Measurements from ENCODE around the gene SRM. TPM values are rescaled to one million over a fixed set of nuclear protein-coding genes. Genes with fewer than 3 reads are reported as not detected.

The SRM gene
- total and polyA plus RNA-seq, 11 donors = 29.9 to 162 (median 54.7) TPM

DNA sequence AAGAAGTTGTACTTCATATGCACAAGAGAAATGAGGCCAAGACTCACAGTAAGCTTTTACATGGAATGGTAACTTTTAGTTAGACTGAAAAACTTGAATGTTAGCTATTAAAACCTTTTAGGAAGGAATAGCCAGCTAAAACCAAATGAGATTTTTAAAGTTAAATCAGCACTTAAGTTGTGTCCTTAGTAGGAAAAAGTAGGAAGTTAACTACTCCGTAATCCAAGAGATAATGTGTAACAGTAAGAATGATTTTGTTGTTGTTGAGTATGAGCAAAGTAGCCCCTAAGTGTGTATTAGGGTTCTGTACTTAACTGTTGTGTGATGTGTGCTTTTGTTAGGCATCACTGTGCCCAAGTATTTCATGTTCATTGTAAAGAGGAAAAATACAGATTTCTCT, 34.2 kb downstream of the SRM start:
- ATAC-seq = no peak
- intact Hi-C loops (cut with DNase I) = no loop called here
- DNase-seq = no peak
- Histone ChIP-seq H3K27ac (no peak overlapping the region), H3K9me3 (no peaks in the 10 kb centered on the region), H3K27me3 (no peaks in the 10 kb centered on the region), H3K4me3 (no peak overlapping the region), H3K36me3 (peaks cover 5 to 92% (median 81%) of the 10 kb centered on the region in 9 donors), H3K4me1 (no peaks in the 10 kb centered on the region)
- WGBS, 4 donors = 88 to 95% (median 93%) methylated on average over 1 of the region's 1 CpG
- TF ChIP-seq, protein P1, sequence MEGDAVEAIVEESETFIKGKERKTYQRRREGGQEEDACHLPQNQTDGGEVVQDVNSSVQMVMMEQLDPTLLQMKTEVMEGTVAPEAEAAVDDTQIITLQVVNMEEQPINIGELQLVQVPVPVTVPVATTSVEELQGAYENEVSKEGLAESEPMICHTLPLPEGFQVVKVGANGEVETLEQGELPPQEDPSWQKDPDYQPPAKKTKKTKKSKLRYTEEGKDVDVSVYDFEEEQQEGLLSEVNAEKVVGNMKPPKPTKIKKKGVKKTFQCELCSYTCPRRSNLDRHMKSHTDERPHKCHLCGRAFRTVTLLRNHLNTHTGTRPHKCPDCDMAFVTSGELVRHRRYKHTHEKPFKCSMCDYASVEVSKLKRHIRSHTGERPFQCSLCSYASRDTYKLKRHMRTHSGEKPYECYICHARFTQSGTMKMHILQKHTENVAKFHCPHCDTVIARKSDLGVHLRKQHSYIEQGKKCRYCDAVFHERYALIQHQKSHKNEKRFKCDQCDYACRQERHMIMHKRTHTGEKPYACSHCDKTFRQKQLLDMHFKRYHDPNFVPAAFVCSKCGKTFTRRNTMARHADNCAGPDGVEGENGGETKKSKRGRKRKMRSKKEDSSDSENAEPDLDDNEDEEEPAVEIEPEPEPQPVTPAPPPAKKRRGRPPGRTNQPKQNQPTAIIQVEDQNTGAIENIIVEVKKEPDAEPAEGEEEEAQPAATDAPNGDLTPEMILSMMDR (IDR thresholded peaks at IDR 0.05) = no peak
- TF ChIP-seq POLR2A (IDR thresholded peaks at IDR 0.05) = no peak

DNA sequence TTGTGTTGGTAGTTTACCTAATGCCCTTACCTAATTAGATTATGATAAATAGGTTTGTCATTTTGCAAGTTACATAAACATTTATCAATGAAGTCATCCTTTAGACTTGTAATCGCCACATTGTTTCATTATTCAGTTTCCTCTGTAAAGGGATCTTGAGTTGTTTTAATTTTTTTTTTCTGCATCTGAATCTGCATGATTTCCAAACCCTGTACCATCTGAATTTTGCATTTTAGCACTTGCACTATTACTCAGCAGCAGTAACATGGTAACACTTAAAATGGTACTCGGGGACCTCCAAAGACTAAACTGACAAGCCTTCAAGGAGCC, 35.0 kb downstream of the SRM start:
- TF ChIP-seq, protein P1 (IDR thresholded peaks at IDR 0.05) = no peak
- TF ChIP-seq POLR2A (IDR thresholded peaks at IDR 0.05) = no peak
- no peaks in the 10 kb centered on the region for H3K4me1 ChIP-seq
- no peak overlapping the region for H3K4me3 ChIP-seq
- no peaks in the 10 kb centered on the region for H3K9me3 ChIP-seq
- ATAC-seq = no peak
- intact Hi-C loops (cut with DNase I) = no loop called here
- H3K27ac ChIP-seq = no peak overlapping the region
- H3K27me3 ChIP-seq = no peaks in the 10 kb centered on the region
- DNase-seq = no peak
- WGBS, 4 donors = 83 to 90% (median 87%) methylated on average over 2 of the region's 2 CpGs
- peaks cover 5 to 93% (median 81%) of the 10 kb centered on the region in 9 donors for H3K36me3 ChIP-seq

DNA sequence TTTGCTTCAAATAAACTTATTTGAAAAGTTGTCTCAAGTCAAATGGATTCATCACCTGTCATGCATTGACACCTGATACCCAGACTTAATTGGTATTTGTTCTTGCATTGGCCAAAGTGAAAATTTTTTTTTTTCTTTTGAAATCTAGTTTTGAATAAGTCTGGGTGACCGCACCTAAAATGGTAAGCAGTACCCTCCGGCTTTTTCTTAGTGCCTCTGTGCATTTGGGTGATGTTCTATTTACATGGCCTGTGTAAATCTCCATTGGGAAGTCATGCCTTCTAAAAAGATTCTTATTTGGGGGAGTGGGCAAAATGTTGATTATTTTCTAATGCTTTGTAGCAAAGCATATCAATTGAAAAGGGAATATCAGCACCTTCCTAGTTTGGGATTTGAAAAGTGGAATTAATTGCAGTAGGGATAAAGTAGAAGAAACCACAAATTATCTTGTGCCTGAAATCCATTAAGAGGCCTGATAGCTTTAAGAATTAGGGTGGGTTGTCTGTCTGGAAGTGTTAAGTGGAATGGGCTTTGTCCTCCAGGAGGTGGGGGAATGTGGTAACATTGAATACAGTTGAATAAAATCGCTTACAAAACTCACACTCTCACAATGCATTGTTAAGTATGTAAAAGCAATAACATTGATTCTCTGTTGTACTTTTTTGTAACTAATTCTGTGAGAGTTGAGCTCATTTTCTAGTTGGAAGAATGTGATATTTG, 35.5 kb downstream of the SRM start:
- Histone ChIP-seq H3K27me3 (no peaks in the 10 kb centered on the region), H3K4me1 (no peaks in the 10 kb centered on the region), H3K27ac (no peak overlapping the region), H3K36me3 (peaks cover 5 to 95% (median 83%) of the 10 kb centered on the region in 9 donors), H3K9me3 (no peaks in the 10 kb centered on the region), H3K4me3 (no peak overlapping the region)
- DNase-seq = no peak
- no peak for ATAC-seq
- 90 to 95% (median 92%) methylated on average over 3 of the region's 3 CpGs for WGBS, 4 donors
- intact Hi-C loops (cut with DNase I) = no loop called here
- no peak for TF ChIP-seq POLR2A (IDR thresholded peaks at IDR 0.05)
- TF ChIP-seq, protein P1 (IDR thresholded peaks at IDR 0.05) = no peak

DNA sequence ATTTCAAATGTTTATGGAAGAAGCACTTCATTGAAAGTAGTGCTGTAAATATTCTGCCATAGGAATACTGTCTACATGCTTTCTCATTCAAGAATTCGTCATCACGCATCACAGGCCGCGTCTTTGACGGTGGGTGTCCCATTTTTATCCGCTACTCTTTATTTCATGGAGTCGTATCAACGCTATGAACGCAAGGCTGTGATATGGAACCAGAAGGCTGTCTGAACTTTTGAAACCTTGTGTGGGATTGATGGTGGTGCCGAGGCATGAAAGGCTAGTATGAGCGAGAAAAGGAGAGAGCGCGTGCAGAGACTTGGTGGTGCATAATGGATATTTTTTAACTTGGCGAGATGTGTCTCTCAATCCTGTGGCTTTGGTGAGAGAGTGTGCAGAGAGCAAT, 36.6 kb downstream of the SRM start:
- Histone ChIP-seq H3K4me3 (no peak overlapping the region), H3K36me3 (peaks cover 8 to 100% (median 94%) of the 10 kb centered on the region in 9 donors), H3K27me3 (no peaks in the 10 kb centered on the region), H3K9me3 (no peaks in the 10 kb centered on the region), H3K4me1 (peaks cover 0 to 9% (median 0%) of the 10 kb centered on the region in 12 donors), H3K27ac (no peak overlapping the region)
- DNase-seq = no peak
- no peak for TF ChIP-seq POLR2A (IDR thresholded peaks at IDR 0.05)
- TF ChIP-seq, protein P1 (IDR thresholded peaks at IDR 0.05) = no peak
- intact Hi-C loops (cut with DNase I) = no loop called here
- WGBS, 4 donors = 90 to 96% (median 94%) methylated on average over 14 of the region's 14 CpGs
- ATAC-seq = no peak
